HG03025 (cell line): ENCODE data around the gene TET2.

Experiments
- ATAC-seq: cut with Tn5 transposase; IDR thresholded peaks from one replicate; pipeline ENCODE4 v1.9.1; 2021; ENCODE audit warnings: mild to moderate bottlenecking, moderate library complexity; ENCODE audit not compliant: unreplicated experiment, low FRiP score

Gene TET2

DNA sequence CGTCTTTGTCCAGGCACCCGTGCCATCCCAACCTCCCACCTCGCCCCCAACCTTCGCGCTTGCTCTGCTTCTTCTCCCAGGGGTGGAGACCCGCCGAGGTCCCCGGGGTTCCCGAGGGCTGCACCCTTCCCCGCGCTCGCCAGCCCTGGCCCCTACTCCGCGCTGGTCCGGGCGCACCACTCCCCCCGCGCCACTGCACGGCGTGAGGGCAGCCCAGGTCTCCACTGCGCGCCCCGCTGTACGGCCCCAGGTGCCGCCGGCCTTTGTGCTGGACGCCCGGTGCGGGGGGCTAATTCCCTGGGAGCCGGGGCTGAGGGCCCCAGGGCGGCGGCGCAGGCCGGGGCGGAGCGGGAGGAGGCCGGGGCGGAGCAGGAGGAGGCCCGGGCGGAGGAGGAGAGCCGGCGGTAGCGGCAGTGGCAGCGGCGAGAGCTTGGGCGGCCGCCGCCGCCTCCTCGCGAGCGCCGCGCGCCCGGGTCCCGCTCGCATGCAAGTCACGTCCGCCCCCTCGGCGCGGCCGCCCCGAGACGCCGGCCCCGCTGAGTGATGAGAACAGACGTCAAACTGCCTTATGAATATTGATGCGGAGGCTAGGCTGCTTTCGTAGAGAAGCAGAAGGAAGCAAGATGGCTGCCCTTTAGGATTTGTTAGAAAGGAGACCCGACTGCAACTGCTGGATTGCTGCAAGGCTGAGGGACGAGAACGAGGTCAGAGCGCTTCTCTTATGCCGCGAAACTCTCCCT is at the start of gene TET2:
Gene TET2 (plus strand): TSS at position 601 of the 740 bp plus-strand sequence. CDS start 87,067 bp downstream, outside the sequence.
- peak; percentile 85 for ATAC-seq

DNA sequence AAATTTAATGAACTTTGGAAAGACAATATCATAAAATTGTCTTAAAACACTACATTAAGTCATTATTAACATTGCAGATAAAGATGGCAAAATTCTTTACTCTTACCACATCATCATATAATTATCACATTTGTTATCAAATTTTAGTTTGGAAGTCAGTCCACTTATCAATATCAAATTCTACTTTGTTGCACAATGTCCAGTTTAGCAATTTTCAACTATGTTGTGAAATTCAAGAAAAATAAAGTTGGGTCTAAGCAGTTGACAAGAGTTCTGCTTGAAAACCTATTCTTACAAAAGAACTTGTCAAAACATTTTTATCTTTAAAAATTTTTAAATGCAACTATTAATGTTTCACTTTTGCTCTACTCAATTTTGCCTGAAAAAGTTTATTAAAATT is 44.7 kb upstream of the TET2 start:
- ATAC-seq: no peak

DNA sequence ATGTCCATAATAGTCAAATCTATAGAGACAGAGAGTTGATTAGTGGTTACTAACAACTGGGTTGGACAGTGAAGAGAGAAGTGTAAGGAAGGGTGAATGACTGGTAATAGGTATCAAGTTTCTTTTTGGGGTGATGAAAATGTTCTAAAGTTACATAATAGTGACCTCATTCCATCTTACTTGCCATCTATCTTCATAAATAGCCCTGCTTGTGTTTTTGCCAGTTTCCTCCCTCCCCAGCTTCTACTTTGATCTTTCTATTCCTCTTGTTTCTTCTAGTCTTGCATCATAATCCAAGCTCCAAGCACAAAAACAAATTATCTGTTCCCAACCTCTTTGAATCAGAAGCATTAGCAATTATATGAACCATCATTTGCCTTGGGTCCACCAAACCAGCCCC is 40.2 kb upstream of the TET2 start:
- no peak for ATAC-seq

DNA sequence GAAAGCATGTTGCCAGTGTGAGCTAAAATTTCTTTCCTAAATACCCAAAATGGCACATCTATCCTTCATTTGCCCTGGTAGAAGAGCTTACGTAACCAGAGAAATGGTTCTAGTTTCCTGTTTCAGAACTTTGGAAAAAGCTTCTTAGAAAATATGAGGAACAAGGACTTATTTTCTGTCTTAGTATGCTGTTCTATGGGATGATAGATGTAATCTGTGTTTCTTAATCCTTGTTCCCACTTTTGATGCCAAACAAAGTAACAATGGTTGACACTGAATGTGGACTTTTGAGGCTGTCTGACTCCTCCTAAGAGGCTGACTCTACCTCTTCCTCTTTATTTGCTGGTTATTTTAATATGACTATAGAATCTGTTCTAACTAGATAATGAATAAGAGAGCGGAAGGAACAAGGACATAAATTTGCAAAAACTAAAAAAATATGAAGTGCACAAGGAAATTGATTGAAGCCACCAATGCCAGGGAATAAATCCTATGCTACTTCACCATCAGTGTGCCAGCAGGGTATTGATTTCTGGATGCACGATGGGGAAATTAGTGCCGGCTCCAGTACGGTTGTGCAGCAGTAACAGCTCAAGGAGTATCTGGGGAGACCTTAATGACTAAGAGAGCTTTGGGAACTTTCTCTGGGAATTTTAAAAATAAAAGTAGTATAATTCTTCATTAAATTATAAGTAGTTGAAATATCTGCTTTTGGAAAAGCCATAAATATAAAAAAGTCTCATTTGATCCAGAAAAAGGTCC is 39.4 kb upstream of the TET2 start:
- ATAC-seq: no peak

DNA sequence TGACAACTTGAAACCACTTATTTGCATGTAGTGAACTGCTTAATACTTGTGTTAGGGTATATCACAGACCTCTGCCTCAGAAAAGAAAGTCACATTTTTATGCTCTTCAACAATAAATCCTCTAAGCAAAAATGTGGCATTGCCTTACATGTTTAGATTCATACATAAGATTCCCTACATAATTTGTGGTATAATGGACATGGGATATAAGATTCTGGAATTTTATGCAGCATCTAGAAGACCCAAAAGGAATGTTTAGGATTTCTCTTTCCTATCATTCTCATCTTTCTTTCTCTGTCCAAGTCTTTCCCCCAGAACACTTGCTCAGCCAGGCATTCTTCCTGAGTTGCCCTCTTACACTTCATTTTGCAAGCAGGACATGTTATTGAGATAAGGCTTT is 37.7 kb upstream of the TET2 start:
- ATAC-seq: no peak

DNA sequence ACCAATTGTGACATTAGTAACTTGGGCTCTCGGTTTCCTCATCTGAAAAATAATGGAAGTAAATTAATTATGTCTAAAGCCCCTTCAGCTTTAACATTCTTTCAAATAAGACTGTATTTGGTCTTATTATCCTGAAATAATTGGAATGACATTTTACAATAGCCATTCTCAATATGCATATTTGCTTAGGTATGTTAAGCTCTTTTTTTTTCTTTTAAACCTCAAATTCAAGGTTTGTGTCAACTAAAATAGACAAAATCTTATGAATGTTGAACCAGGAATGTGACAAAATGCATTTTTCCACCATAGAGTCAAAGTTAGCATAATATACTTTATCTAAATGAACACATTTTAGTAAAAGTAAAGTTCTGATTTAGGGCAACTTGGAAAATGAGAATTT is 34.4 kb upstream of the TET2 start:
- ATAC-seq: no peak

DNA sequence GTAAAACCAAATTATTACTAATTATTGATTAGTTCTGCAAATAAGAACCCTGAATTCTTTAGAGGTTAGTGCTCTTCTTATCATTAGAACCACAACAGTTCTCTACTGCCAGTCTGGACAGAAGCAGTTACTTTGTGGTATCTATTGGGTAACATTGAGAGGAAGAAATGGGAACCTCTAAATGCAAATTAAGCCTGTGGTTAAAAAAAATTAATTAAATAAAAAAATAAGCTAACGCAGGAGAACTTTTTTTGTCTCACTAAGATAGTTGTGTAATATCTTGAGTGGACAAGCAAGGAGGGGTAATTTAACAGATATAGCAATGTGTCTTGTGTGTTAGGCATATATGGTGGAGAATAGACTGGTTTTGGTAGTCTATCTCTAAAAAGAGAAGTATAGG is 32.9 kb upstream of the TET2 start:
- ATAC-seq: no peak

DNA sequence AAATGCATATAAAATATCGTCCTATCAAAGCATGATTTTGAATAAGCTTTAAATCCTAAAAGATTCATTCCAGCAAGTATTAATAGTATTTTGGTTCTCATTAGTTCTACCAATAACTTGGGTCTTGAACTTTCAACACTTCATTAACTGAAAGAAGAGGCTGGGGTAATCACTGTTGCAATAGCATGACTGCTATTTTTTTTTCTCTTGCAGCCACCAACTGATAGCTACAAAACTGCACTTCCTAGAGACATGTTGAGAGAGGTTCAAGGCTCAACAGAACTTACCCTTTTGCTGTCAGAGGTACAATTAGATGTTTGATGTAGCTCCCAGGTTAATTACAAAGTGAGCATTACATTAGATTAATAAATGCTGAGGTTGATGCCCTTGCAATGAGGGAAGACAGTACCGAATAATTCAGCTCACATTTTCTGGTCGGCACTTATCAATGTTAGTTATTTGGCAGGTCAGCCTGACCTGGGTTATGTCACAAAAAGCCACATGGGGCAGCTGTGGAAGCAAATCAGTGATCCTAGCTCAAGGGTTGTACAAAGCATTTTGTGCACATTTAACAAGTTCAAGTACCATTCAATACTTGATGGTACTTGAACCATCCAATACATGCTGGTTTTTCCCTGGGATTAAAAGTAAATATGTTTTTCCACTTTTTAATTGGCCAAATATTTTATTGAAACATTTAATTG is 29.9 kb upstream of the TET2 start:
- no peak for ATAC-seq

DNA sequence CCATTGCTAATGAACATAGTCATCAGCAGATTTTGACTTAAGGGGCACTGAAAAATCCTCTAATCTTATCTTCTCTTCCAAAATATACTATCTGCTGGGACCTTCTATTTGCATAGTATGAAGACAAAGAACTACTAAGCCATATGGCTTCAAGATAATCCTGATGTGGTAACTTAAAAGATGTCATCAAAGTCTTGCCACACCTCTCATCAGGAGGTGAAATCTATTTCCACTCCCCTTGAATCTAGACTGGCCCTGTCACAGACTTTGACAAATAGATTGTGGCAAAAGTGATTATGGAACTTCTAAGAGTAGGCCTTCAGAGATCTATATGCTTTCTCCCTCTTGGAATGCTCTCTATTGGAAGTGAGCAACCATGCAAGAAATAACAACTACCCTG is 27.3 kb upstream of the TET2 start:
- no peak for ATAC-seq

DNA sequence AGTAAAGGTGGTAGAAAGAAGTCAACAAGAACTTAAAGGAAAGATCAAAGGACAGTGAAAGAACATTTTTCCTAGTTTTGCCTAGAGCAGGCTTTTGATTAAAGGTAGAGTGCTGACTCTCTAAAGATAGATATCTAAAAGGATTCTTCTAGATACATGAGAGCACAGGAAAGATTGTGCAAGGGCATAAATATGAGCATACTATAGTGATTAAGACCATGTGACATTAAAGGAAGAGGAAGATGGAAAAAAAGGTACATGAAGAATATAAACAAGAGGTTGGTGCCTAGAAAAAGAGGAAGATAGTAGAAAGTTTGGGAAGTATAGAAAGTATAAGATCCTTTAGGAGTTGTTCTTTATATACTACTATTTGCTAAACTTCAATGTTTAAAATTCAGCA is 26.1 kb upstream of the TET2 start:
- no peak for ATAC-seq

DNA sequence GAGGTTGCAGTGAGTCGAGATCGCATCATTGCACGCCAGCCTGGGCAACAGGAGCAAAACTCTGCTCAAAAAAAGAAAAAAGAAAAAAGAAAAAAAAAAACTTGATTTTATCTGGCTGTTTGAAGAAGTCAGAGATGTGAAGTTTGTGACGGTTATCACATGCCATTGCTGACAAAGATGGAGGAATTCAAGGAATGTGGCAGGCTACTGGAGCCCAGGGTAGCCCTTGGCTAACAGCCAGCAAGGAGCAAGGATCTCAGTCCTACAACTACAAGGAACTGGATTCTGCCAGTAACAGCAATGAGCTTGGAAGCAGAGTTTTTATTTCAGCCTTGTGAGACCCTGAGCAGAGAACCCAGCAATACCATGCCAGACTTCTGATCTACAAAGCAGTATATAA is 24.3 kb upstream of the TET2 start:
- no peak for ATAC-seq

DNA sequence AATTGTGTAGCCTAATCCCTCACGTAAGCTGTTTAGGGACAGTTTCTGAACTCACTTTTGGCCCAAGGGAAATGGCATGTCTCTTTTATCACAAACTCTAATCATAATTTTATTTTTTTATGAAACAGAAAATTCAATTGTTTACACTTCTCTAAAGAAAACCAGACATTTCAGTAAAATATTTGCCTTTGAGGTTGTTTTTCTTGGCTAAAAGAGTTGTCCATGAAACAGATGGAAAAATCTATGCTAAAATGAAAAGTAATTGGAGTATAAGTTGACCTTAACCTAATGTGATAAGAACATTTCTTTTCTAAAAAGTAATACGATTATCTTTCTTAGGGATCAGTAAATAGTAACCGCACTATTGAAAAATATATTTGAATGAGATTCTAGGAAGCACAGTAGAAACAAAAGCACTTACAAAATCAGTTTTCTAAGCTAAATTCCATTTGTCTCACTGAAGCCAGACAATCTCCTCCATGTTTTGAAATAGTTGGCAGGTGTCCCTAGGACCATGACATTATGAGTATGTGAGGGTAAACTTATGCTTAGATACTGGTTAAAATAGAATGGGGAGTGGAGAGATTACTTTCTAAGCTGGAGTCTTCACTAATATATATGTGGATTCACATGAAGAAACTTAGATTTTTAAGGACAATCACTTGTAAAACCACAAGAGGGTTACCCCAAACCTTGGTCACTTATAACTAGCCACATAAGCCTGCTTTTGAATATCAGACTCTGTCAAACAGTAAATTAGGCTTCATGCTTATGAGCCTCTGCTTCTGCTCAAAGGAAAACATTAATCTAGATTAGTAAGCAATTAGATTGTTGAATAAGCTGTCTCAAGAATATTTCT is 20.1 kb upstream of the TET2 start:
- no peak for ATAC-seq

DNA sequence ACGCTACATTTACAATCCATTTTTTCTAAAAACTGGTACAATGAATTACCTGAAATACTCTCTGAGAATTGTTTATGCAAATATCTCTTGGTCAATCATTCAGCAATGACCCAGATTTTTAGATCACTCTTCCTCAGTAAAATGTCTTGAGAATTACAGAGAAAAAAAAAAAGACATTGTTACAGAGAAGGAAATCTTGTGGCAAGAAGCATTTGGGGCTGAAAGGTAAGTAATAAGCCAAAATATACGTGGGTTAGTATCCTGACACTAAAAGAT is 19.6 kb upstream of the TET2 start:
- ATAC-seq: no peak

DNA sequence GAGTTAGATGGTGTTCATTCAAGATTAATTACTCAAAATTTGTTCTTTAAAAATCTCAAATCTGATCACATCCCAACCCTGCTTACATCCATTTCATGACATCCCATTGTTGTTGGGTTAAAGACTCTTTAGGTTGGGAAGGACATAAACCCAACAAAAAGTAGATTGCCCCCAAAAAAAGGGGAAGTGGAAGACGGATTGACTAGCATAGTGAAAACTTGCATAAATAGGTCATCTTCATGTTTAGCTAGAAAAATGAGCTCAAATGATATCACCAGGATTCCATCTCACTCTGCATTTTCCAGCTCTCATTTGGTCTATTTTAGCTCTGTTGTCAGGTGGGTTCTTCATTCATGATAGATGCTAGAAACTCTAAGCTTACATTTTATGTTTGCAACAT is 18.5 kb upstream of the TET2 start:
- ATAC-seq: no peak

DNA sequence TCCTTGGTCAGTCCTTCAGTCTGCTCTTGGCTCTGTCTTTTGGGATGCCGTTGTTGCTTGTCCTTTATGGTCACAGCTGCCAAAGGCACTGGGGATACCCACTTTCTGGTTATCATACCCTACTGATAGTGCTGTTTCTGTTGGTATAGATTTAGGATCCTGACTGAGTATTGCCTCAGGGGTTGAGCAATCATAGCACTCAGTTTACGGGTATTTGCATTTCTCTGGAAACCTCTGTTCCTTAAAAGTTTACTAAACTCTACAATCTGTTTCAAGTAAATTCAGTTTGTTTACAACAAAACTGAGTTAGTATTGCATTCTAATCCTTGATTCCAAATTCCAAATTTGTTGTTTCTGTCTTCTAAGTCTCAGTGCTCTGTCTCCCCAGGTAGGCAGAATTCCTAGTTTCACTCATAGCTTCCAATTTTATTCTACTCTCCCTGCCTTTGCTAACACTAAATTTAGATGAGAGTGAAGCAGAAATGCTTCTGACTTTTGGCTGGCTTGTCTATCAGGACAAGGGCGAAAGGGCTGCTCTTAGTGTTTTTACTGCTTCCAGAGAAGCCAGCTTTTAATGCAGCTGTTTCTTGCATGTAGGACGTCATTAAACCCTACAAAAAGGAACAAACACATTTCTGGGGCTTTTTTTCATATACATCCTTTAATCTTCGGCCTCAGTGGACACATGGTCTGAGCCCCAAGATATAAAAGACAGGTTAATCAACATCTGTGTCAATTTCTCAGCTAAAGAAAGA is 17.2 kb upstream of the TET2 start:
- no peak for ATAC-seq

DNA sequence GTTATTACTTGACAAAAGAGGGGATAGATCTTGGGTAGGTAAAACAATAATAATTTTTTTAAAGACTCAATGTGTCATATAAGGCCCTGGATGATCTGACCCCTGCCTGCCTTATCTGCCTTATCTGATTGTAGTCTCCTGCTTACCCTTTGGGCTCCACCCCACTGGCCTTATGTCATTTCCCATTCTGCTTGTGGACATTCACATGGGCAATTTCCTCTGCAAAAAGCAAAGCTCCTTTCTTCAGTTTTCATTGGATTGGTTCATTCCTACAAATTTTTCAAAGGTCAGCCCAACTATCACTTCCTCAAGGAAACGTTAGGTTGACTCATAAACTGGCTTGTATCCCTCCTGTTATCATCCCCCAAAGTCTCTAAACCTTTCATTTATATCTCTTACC is 15.7 kb upstream of the TET2 start:
- ATAC-seq: no peak

DNA sequence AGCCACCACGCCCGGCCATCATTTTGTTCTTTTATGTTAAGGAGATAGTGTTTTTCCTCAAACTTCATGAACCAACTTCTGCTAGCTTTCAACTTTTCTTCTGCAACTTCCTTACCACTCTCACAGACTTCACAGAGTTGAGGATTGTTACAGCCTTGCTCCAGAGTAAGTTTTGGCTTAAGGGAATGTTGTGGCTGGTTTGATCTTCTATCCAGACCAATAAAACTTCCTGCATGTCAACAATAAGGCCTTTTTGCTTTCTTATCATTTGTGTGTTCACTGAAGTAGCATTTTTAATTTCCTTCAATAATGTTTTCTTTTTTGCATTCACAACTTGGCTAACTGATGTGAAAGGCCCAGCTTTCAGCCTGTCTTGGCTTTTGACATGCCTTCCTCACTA is 12.7 kb upstream of the TET2 start:
- ATAC-seq: no peak

DNA sequence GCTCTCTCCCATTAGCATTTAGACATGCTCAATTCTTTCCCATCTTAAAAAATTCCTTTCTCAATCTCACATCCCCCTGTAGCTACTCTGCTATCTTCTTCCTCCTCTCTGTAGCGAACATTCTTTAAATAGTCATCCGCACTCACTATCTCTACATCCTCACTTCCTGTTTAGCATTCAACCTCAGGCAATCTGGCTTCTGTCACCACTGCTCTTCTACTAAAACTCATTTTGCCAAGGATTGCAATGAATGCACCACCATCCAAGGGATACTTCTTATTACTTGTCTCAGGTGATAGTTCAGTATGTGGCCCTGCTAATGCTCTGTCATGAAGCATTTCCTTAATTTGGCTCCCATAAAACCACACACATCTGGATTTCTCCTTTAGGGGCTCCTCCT is 10.9 kb upstream of the TET2 start:
- ATAC-seq: no peak

DNA sequence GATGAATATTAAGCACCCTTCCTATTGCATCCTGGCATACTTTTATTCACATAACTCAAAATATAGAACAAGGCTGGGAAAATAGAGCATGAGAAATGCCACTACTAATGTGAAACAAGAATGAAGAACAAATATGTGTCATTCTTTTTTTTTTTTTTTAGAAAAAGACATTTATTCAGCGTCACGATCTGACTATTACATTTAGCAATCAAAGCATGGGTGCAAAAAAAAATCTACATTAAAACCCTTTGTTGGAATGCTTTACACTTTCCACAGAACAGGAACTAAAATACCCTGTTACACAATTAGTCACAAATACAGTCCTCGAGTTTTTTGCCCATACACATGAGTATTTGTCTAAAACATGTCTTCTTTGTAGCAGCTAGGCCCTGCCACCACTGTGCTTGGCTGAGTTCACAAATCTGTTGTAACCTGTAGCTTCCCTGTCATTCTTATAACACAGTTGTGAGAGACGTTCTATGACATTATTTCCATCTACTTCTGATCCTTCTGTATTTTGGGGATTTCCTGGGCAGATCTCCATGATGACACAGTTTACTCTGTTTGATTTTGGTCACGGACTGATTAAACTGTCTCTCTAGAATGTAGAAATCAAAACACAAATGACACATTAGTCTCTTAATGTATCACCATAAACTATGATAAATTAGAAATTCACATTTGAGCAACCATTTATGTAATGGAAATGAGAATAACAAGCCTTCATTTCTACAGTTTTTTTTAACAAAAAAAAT is 9.4 kb upstream of the TET2 start:
- ATAC-seq: no peak

DNA sequence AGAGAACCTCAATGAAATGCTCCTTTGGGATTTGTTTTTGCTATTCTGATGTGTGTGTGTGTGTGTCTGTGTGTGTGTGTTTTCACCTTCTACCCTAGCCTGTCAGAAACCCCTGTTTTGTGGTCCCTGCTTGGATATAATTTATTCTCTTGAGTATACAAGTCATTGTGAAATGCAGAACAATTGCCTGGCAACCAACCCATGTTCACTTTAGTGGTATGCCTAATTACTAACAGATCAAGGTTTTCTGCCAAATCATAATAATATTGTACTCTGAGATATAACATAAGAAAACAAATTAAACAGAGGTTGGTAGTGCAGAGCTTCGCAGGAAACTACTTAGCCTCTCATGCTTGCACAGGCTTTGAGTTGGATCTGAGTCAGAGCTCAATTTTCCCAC is 7.0 kb upstream of the TET2 start:
- ATAC-seq: no peak
